GM18519 (cell line): ENCODE data around the gene TC2N.
"Not testable (repeated sequence)": the region's sequence is repeated elsewhere in the genome, so short reads cannot be mapped to it uniquely, and the experiment has no call there.

ENCODE experiments used
- ATAC-seq: cut with Tn5 transposase; IDR thresholded peaks from one replicate; pipeline ENCODE4 v1.9.1; 2021; ENCODE audit warnings: mild to moderate bottlenecking, moderate library complexity; ENCODE audit not compliant: unreplicated experiment, low FRiP score

Gene TC2N

GRCh38 chr14:91870890-91871289 lies 3.6 kb upstream of the TC2N start:
- no peak for ATAC-seq

DNA sequence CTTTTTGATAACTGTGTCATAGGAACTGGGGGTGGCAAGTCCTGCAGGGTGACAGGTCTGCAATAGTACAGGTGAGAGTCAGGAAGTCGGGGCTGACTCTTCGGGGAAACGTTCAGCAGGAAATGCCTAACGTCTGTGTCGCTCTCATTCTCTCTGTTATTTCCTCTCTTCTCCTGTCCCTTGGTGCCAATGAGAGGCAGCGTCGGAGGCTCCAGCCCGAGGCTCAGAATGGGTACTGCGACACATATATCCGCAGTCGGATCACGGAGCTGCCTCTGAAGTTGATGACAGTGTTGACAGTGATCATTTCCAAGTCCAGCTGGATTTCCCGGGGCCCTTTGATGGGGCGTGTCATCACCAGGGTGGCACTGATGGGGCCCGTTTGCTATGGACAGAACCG lies 2.7 kb upstream of the TC2N start:
- no peak for ATAC-seq

- ATAC-seq: no peak
Observed at GRCh38 chr14:91869556-91869955, 2.2 kb upstream of the TC2N start.

- no peak for ATAC-seq
Observed at GRCh38 chr14:91866511-91867295, 633 bp downstream of the TC2N start.

DNA sequence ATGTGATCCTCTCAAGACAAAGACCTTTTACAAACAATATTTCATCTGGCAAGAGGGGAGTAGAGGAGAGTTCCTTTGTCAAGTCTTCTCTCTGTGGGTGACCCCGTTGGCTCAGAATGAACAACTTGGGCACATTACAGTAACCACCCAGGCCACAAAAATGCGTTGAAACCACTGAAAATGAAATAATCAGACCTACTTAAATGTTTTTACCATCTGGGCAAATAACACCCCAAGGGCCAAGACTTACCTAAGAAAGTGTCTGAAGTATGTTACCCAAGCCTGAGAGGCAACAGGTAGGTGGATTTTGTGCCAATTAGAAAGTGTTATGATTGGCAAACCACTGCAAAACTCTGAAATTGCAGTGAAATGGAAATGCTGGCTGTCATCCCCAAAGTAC lies 1.3 kb downstream of the TC2N start:
- ATAC-seq: no peak

DNA sequence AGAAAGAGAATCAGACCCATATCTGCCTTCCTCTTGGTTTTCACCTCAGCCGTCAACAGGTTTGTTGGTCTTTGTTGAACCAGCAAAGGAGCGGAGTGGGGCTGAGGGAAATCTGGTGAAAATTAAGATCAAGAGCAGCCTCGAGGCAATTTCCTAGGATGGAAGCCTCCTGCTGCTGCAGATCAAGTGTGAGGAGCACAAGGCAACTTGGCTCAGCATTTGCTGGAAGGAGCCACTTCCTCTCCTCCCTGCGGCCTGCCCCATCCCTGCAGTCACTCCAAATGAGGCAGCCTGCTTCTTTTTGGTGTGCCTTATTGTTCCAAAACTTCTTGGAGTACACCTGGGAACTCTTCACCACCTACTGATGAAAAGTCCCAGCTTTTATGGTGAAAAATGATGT lies 4.9 kb downstream of the TC2N start:
- no peak for ATAC-seq

DNA sequence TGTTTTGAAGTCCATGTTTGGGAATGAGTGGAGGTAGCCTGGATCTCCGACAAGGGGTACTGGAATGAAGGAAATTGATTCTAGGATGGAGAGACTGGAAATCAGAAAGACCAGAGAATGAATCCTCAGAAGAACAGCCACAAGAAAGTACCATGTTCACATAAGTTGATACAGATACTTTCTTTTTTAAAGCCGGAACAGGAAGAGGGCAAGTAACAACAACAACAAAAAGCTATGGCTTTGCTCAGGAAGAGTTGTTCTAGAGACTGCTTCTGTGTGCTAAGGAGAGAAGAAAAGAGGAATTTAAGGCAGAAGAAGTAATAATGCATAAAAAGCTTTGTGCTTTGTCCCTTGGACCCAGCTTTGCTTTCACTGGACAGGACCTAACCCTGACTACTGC lies 6.2 kb downstream of the TC2N start:
- ATAC-seq: no peak

DNA sequence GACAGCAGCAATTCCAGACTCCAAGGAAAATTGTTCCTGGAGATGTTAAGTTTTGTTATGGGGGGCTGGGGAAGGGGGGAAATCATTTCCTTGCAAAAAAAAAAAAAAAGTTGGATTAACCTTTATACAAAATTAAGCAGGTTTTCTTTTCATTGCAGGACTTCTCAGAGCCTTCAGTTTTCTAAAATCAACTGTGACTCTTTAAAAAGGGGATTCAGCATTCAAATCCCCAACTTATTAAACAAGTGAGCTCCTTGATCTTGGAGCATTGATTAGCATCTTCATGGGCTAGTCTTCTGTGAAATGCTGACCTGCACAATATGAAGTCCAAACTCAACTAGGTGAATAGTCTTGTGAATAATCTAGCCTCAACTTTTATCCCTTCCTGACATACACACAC lies 7.1 kb downstream of the TC2N start:
- no peak for ATAC-seq

DNA sequence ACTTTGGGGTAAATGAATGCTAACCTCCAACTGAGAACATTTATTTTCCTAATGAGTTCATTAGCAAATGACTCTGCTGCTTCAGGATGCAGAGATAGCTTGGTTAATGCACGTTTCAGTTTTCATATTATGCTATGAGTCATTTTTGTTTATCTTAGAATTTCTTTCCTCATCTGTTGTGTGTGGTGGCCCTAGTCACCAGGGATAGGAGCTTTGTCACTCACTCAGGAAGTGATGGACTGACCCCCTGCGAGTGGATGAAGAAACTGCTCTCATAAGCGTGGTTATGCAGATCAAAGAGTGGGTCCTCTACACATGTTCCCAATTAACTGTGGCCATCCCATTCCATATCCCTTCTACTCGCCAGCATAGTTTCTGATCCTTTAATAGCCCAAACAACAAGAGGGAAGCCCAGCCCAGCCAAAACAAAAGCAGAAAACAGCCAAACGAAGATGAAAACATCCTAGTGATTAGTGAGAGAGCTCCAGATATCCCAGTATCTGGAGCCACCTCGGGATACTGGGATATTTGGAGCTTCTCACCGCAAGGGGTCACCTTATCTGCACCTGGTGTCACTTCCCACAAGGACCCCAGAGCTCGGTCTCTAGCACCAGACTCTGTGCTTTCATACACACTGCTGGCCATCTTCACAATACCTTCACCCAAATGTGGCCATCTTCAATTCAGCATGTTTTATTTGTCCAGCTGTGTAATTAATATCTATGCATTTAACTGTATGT lies 8.6 kb downstream of the TC2N start:
- peak; percentile 73 for ATAC-seq

- no peak for ATAC-seq
Observed at GRCh38 chr14:91857614-91858013, 9.7 kb downstream of the TC2N start.

GRCh38 chr14:91854327-91854934 lies 12.9 kb downstream of the TC2N start:
- ATAC-seq: no peak

DNA sequence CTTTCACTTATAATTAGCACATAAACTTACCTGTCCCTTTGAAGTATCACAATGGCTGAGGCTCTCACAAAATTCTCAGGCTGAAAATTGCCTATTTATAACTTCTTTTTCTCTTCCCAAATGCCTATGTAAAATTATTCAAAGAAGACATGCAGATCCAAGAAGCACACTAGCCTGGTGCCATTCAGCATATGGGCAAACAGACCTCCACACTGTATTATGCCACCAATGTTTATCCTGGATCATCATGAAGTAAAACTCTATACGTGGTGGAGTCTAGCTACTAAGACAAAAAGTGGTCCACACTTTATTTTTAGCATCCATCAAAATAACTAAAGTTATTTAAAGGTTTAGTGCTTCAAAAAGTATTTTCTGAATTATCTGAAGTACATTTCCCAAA lies 15.8 kb downstream of the TC2N start:
- no peak for ATAC-seq

DNA sequence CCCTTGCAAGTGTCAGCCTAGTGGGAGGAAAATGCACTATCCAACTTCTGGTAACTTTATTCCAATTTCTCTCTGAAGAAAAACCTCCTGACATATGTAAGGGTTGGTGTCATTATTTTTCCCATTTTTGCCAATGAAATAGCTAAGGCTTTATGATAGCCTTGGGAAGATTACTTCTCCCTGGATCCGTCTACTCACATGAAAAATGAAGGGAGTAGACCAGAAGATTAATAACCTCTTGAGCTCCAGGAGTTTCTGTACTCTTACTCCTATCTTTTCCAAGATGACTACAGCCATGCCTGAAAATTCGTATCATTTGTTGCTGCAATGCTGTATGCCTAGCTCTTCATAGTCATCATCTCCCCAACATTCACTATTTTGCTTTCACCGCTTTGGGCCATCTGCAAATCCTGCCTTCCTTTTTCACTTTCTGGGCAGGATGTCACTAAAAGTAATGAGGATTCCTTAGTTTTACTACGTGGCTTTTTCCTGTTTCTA lies 18.8 kb downstream of the TC2N start:
- no peak for ATAC-seq

- ATAC-seq: no peak
Observed at GRCh38 chr14:91847693-91848092, 19.6 kb downstream of the TC2N start.

DNA sequence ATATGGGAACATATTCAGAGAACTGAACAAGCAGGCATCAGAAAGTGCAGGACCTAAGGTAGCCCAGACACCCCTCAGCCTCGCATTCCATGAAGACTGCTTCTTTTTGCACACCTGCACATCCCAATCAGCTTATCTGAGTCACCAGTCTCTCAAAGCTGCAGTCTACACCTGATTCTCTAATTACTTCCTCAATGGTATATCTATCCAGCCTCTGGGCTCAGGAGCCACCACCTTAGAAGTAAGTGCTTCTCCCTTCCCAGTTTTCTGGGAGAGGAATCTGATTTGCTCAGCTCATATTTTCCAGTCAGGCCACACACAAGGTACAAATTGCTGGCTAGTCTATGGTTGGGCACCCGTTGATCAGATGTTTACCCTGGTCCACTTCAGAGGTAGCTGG lies 21.7 kb downstream of the TC2N start:
- ATAC-seq: no peak

DNA sequence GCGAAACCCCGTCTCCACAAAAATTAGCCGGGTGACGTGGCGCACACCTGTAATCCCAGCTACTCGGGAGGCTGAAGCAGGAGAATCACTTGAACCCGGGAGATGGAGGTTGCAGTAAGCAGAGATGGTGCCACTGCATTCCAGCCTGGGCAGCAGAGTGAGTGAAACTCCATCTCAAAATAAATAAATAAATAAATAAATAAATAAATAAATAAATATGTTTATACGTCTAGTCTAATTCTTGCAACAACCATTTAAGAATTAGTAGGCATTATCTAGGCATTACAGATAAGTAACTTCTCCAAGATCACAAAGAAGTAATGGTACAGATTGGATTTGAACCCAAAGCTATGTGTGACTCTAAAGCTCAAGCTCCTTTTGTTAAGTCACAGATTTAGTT lies 22.3 kb downstream of the TC2N start:
- not testable (repeated sequence) for ATAC-seq

- ATAC-seq: no peak
Observed at GRCh38 chr14:91844029-91844428, 23.3 kb downstream of the TC2N start.

GRCh38 chr14:91843437-91843836 lies 23.9 kb downstream of the TC2N start:
- ATAC-seq: no peak

DNA sequence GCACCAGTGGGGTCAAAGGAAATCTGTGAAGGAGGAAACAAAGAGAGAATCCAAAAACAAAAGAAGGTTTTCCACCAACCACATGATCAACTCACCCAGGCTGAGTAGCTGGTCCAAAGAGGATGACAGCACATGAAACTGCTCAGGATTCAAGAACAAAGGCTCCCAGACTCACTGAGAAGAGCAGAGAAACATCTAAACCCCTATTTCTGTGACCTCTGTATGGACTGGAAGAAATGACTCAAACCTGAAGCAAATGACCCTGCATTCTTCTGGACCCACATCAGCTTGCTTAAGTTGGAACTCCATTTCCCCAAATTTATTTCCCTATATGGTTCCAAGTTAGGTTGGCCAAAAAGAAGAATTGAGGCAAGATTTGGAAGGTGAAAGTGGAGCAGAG lies 26.3 kb downstream of the TC2N start:
- ATAC-seq: no peak

GRCh38 chr14:91839749-91840148 lies 27.6 kb downstream of the TC2N start:
- ATAC-seq: no peak

GRCh38 chr14:91837076-91837475 lies 30.3 kb downstream of the TC2N start:
- ATAC-seq: no peak
